ENCODE results near the gene CCDC187. TPM values are rescaled to one million over a fixed set of nuclear protein-coding genes. Genes with fewer than 3 reads are reported as not detected.

Gene CCDC187
- total and polyA plus RNA-seq, 2 of the 8 experiments (the other 6 are each of a cell fraction or from before 2014, with no cell fraction given), result 0.02 TPM; not detected in 1

DNA sequence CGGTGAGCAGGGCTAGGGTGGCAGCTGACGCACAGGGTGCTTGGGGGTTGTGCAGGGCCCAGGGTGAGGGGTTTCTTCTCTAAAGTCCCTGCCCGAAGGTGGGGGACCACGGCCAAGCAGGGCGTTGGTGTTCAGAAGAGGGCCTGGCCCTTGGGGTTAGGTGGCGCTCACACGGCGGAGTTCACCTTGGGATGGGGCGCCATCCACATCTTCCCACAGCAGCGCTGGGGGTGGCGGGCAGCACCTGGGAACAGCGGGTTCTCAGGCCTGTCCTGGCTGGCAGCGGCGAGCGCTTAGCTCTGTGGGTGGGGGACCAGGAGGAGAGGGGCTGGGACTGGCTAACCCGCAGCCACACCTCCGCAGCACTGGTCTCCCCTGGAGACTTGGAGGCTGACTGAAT, 29.6 kb upstream of the CCDC187 start:
- H3K9ac ChIP-seq (replicated peaks in 1 of 4; ENCODE audit: extremely low read depth in 1 of 4, low read depth in 3 of 4, low read length in 3 of 4), result no peak overlapping the region
- peak overlapping the region; percentile 3; the same call in 1 of the 2 replicates for H4K8ac ChIP-seq (ENCODE audit: extremely low read depth, insufficient read depth, low read length)
- H3K79me2 ChIP-seq (ENCODE audit: control insufficient read depth in 1 of 2, insufficient read depth in 2 of 2, low read length in 2 of 2), result no peaks in the 10 kb centered on the region
- no peak overlapping the region for H3K4me3 ChIP-seq (ENCODE audit: extremely low read depth in 1 of 4, insufficient read depth in 2 of 4, low read depth in 3 of 4, low read length in 4 of 4)
- H3K14ac ChIP-seq (ENCODE audit: insufficient read length), result no peak overlapping the region
- ChIA-PET POLR2A (ENCODE audit: partially characterized antibody) (interaction anchor here (0.7 to 1.8 kb wide), 3 partner anchors 10 to 388 kb away, joined by 3 to 7 read pairs (median 4); no protein-coding TSS in a partner anchor), CTCF (ENCODE audit: partially characterized antibody) (interaction anchor here (0.7 to 3.7 kb wide), 5 partner anchors 10 to 88 kb away, joined by 3 to 20 read pairs (median 4); partner anchors contain the start of gene QSOX2)
- no peak overlapping the region for H2BK12ac ChIP-seq (ENCODE audit: low read depth, low read length)
- H2BK15ac ChIP-seq (ENCODE audit: low read length), result no peak overlapping the region
- H4K91ac ChIP-seq (replicated peaks; ENCODE audit: insufficient read length, low read length), result no peak overlapping the region
- H3K56ac ChIP-seq (replicated peaks; ENCODE audit: insufficient read length, low read depth, low read length), result no peak overlapping the region
- peaks cover 0 to 10% (median 2%) of the 10 kb centered on the region in 4 experiments; a peak in 3 of 7 replicates for H3K4me1 ChIP-seq (replicated peaks in 1 of 4; ENCODE audit: control insufficient read depth in 3 of 4, insufficient read depth in 4 of 4, low read length in 3 of 4)
- no peak overlapping the region; the same call in 1 of the 2 replicates for H3K27ac ChIP-seq (ENCODE audit: low read depth, low read length)
- H2AK5ac ChIP-seq (ENCODE audit: low read depth, low read length), result no peak overlapping the region
- H2BK20ac ChIP-seq (ENCODE audit: low read length), result no peak overlapping the region
- H3K23me2 ChIP-seq (ENCODE audit: low read depth, low read length), result no peaks in the 10 kb centered on the region
- peaks cover 0 to 4% (median 0%) of the 10 kb centered on the region in 4 experiments; a peak in 2 of 8 replicates for H3K36me3 ChIP-seq (ENCODE audit: control insufficient read depth in 2 of 4, insufficient read depth in 4 of 4, low read length in 3 of 4)
- no peak overlapping the region for H2AFZ ChIP-seq (ENCODE audit: low read length)
- no peak overlapping the region for H3K23ac ChIP-seq (ENCODE audit: insufficient read length)
- no peak overlapping the region for H3K4ac ChIP-seq (replicated peaks; ENCODE audit: insufficient read length, low read depth, low read length)
- H2BK5ac ChIP-seq (ENCODE audit: low read depth, low read length), result peak overlapping the region; percentile 21; the same call in 1 of the 2 replicates
- 90% methylated on average over 9 of the region's 17 CpGs; no CpG with 5 or more reads in 1 of the 2 experiments for WGBS, 2 experiments (ENCODE audit: extremely low coverage in 1 of 2, insufficient coverage in 1 of 2, insufficient read length in 1 of 2, insufficient replicate concordance in 2 of 2, low coverage in 1 of 2, low lambda C conversion rate in 2 of 2, missing lambda C conversion rate in 1 of 2)
- no peak overlapping the region for H4K5ac ChIP-seq (ENCODE audit: insufficient read length, low read depth, low read length)
- H3K79me1 ChIP-seq (ENCODE audit: low read depth, low read length), result 0 out of 2 replicates have a peak, but pooled peaks cover 2% of the 10 kb centered on the region
- H3K9me3 ChIP-seq (ENCODE audit: insufficient read depth in 2 of 2, low read depth in 1 of 2, low read length in 1 of 2), result no peaks in the 10 kb centered on the region
- H4K20me1 ChIP-seq (replicated peaks in 1 of 2; ENCODE audit: control insufficient read depth in 1 of 2, insufficient read depth in 2 of 2, low read length in 2 of 2), result peaks cover 0 to 8% of the 10 kb centered on the region in 2 experiments
- no peak overlapping the region for H2BK120ac ChIP-seq (replicated peaks; ENCODE audit: low read depth, low read length)
- no peak overlapping the region for H3K4me2 ChIP-seq (ENCODE audit: insufficient read depth in 1 of 2, low read depth in 2 of 2, low read length in 2 of 2)
- H3K18ac ChIP-seq (ENCODE audit: extremely low read depth, low read length), result no peak overlapping the region
- FAIRE-seq (no peak), DNase-seq (ENCODE audit: low read depth in 1 of 2, low spot score in 2 of 2) (no peak)
- H3K27me3 ChIP-seq (replicated peaks in 1 of 4; ENCODE audit: control insufficient read depth in 3 of 4, extremely low read depth in 1 of 4, insufficient read depth in 3 of 4, low read length in 3 of 4), result no peaks in the 10 kb centered on the region
- no peak for TF ChIP-seq TAF1 (IDR thresholded peaks at IDR 0.05; ENCODE audit: low read depth, low read length)
- no peak for TF ChIP-seq EP300 (IDR thresholded peaks at IDR 0.05; ENCODE audit: borderline replicate concordance in 1 of 2, low read depth in 2 of 2, low read length in 2 of 2)
- no peak for TF ChIP-seq SP4 (IDR thresholded peaks at IDR 0.05; ENCODE audit: low read length)
- TF ChIP-seq JUN (IDR thresholded peaks at IDR 0.05; ENCODE audit: low read depth, low read length), result no peak
- no peak for TF ChIP-seq ASH2L (IDR thresholded peaks at IDR 0.05; ENCODE audit: low read length)
- no peak for TF ChIP-seq EGR1 (IDR thresholded peaks at IDR 0.05; ENCODE audit: borderline replicate concordance, low read depth, low read length)
- no peak for TF ChIP-seq CHD1 (IDR thresholded peaks at IDR 0.05; ENCODE audit: low read depth, low read length)
- no peak for TF ChIP-seq CEBPB (IDR thresholded peaks at IDR 0.05; ENCODE audit: low read depth, low read length)
- no peak for TF ChIP-seq KDM1A (IDR thresholded peaks at IDR 0.05; ENCODE audit: borderline replicate concordance, low read length)
